Uterus (tissue), 4 donors: ENCODE measurements around the gene GMPPA. TPM values are rescaled to one million over a fixed set of nuclear protein-coding genes. Genes with fewer than 3 reads are reported as not detected.
A peak's percentile ranks its signal among the peaks of the same experiment; 100 is the strongest.

ENCODE experiments used
- DNase-seq, 2 donors: peaks; one replicate each; pipeline ENCODE4 v3.0.0-alpha.2; 2019 to 2020
- H3K27ac ChIP-seq, 2 donors: fragments of 200-600 bp; sonication (generic); 1 replicate in 1 of 2; 2 replicates in 1 of 2; pipeline ENCODE4 v1.5.1; 2016 to 2018
- H3K27me3 ChIP-seq, 2 donors: fragments of 200-600 bp; sonication (generic); one replicate each; pipeline ENCODE4 v1.5.1; 2018 to 2019; ENCODE audit warnings: control low read depth in 1 of 2
- H3K36me3 ChIP-seq, 2 donors: fragments of 200-600 bp; sonication (generic); one replicate each; pipeline ENCODE4 v1.5.1; 2019; ENCODE audit warnings: control low read depth in 1 of 2
- H3K4me1 ChIP-seq, 2 donors: fragments of 200-600 bp; sonication (generic); one replicate each; pipeline ENCODE4 v1.5.1; 2018 to 2019; ENCODE audit warnings: control low read depth in 1 of 2
- H3K4me3 ChIP-seq, 2 donors: fragments of 200-600 bp; sonication (generic); 1 replicate in 1 of 2; 2 replicates in 1 of 2; pipeline ENCODE4 v1.5.1; 2018 to 2019; ENCODE audit warnings: mild to moderate bottlenecking in 1 of 2
- H3K9me3 ChIP-seq, 2 donors: fragments of 200-600 bp; sonication (generic); one replicate each; pipeline ENCODE4 v1.5.1; 2019; ENCODE audit warnings: control low read depth in 1 of 2
- CTCF ChIP-seq, 4 experiments: fragments of 200-600 bp in 2 of 4; fragments of 450-650 bp in 2 of 4; sonication (generic) in 2 of 4; IDR thresholded peaks; one replicate each; pipeline ENCODE4 v1.5.1; 2016 to 2019; ENCODE audit warnings: antibody characterized with exemption in 4 of 4, mild to moderate bottlenecking in 2 of 4, moderate library complexity in 1 of 4
- POLR2A ChIP-seq, 2 donors: fragments of 450-650 bp; IDR thresholded peaks; one replicate each; pipeline ENCODE4 v1.6.1; 2016; ENCODE audit warnings: antibody characterized with exemption in 2 of 2, mild to moderate bottlenecking in 1 of 2, moderate library complexity in 1 of 2
- intact Hi-C: fragments of 100-400 bp; cut with DNase I; formaldehyde crosslinking; loops from one replicate; pipeline ENCODE4 v1.15.1; 2023; ENCODE audit warnings: low total_unique reads
- total RNA-seq, 4 donors: library from RNA; depleted of rRNA in 3 of 4; stranded (reverse); fragments of >200 nt in 3 of 4; gene quantifications; one replicate each; pipeline versions ENCODE4 v1.1.0 to v1.2.4, GENCODE V29; 2014 to 2023
- donor health status: DM: yes; HTN: yes; CAD: no.

Gene GMPPA
- total RNA-seq, 4 donors from 2014 or later, result 14.1 to 39.5 (median 27.6) TPM

GRCh38 chr2:219453671-219454590, 44.8 kb upstream of the GMPPA start:
- peaks cover 11 to 15% of the 10 kb centered on the region in 2 donors for H3K4me1 ChIP-seq
- no peaks in the 10 kb centered on the region for H3K27me3 ChIP-seq
- H3K4me3 ChIP-seq, result no peak overlapping the region
- DNase-seq, result peak; percentile 91 to 99
- peak overlapping the region; percentile 97 to 98 for H3K27ac ChIP-seq
- no peaks in the 10 kb centered on the region for H3K9me3 ChIP-seq
- H3K36me3 ChIP-seq, result no peaks in the 10 kb centered on the region
- intact Hi-C loops, result no loop called here
- TF ChIP-seq POLR2A (IDR thresholded peaks at IDR 0.05) (peak; percentile 11 to 26), CTCF (IDR thresholded peaks at IDR 0.05) (peak in 1 of 4 experiments; percentile 20)

GRCh38 chr2:219455581-219455980, 43.1 kb upstream of the GMPPA start:
- Histone ChIP-seq H3K9me3 (no peaks in the 10 kb centered on the region), H3K27me3 (no peaks in the 10 kb centered on the region), H3K4me1 (peaks cover 15 to 22% of the 10 kb centered on the region in 2 donors), H3K36me3 (no peaks in the 10 kb centered on the region), H3K4me3 (no peak overlapping the region), H3K27ac (peak overlapping the region; percentile 97 to 98)
- no peak for TF ChIP-seq POLR2A (IDR thresholded peaks at IDR 0.05)
- TF ChIP-seq CTCF (IDR thresholded peaks at IDR 0.05), result no peak
- intact Hi-C loops, result no loop called here
- DNase-seq, result no peak

GRCh38 chr2:219457784-219458369, 40.8 kb upstream of the GMPPA start:
- no peak for TF ChIP-seq CTCF (IDR thresholded peaks at IDR 0.05)
- no peak for TF ChIP-seq POLR2A (IDR thresholded peaks at IDR 0.05)
- peak overlapping the region; percentile 97 to 98 for H3K27ac ChIP-seq
- no peak for DNase-seq
- intact Hi-C loops, result no loop called here
- H3K4me1 ChIP-seq, result peaks cover 6 to 22% of the 10 kb centered on the region in 2 donors
- H3K4me3 ChIP-seq, result no peak overlapping the region
- no peaks in the 10 kb centered on the region for H3K36me3 ChIP-seq
- H3K9me3 ChIP-seq, result no peaks in the 10 kb centered on the region
- no peaks in the 10 kb centered on the region for H3K27me3 ChIP-seq

GRCh38 chr2:219458996-219459395, 39.7 kb upstream of the GMPPA start:
- H3K36me3 ChIP-seq, result no peaks in the 10 kb centered on the region
- no peak overlapping the region for H3K4me3 ChIP-seq
- H3K27me3 ChIP-seq, result no peaks in the 10 kb centered on the region
- peaks cover 2 to 22% of the 10 kb centered on the region in 2 donors for H3K4me1 ChIP-seq
- intact Hi-C loops, result no loop called here
- H3K9me3 ChIP-seq, result no peaks in the 10 kb centered on the region
- no peak for DNase-seq
- peak overlapping the region; percentile 97 to 98 for H3K27ac ChIP-seq
- TF ChIP-seq POLR2A (IDR thresholded peaks at IDR 0.05) (no peak), CTCF (IDR thresholded peaks at IDR 0.05) (no peak)
